Measurements from ENCODE around the gene KLHL14.

KLHL14 gene

GRCh38 chr18:32749809-32750208 is 23.0 kb downstream of the KLHL14 start:
- H3K4me2 ChIP-seq (ENCODE audit: low read length) = peak overlapping the region; percentile 35
- no peak overlapping the region for H3K4me3 ChIP-seq (ENCODE audit: low read length)
- peak overlapping the region; percentile 29; the same call in 1 of the 2 replicates for H3K27ac ChIP-seq (ENCODE audit: low read length)
- H3K9ac ChIP-seq (ENCODE audit: low read length) = 0 out of 2 replicates have a peak overlapping the region, but pooled peaks have one; percentile 1
- H2AFZ ChIP-seq (ENCODE audit: low read depth, low read length) = no peak overlapping the region
- peaks cover 51% of the 10 kb centered on the region for H3K36me3 ChIP-seq (replicated peaks; ENCODE audit: low read depth, low read length)
- H4K20me1 ChIP-seq (ENCODE audit: insufficient read depth, low read length) = peaks cover 82% of the 10 kb centered on the region
- peaks cover 100% of the 10 kb centered on the region for H3K79me2 ChIP-seq (ENCODE audit: low read length)
- peaks cover 26% of the 10 kb centered on the region for H3K4me1 ChIP-seq (ENCODE audit: low read length)
- TF ChIP-seq, protein P1, sequence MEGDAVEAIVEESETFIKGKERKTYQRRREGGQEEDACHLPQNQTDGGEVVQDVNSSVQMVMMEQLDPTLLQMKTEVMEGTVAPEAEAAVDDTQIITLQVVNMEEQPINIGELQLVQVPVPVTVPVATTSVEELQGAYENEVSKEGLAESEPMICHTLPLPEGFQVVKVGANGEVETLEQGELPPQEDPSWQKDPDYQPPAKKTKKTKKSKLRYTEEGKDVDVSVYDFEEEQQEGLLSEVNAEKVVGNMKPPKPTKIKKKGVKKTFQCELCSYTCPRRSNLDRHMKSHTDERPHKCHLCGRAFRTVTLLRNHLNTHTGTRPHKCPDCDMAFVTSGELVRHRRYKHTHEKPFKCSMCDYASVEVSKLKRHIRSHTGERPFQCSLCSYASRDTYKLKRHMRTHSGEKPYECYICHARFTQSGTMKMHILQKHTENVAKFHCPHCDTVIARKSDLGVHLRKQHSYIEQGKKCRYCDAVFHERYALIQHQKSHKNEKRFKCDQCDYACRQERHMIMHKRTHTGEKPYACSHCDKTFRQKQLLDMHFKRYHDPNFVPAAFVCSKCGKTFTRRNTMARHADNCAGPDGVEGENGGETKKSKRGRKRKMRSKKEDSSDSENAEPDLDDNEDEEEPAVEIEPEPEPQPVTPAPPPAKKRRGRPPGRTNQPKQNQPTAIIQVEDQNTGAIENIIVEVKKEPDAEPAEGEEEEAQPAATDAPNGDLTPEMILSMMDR (IDR thresholded peaks at IDR 0.05; ENCODE audit: low read depth, low read length) = no peak
- no peak for TF ChIP-seq EZH2phosphoT487 (IDR thresholded peaks at IDR 0.05; ENCODE audit: low read depth)
- H3K27me3 ChIP-seq (ENCODE audit: low read depth, low read length) = no peaks in the 10 kb centered on the region
- H3K9me3 ChIP-seq (ENCODE audit: insufficient read depth, low read length) = no peaks in the 10 kb centered on the region

DNA sequence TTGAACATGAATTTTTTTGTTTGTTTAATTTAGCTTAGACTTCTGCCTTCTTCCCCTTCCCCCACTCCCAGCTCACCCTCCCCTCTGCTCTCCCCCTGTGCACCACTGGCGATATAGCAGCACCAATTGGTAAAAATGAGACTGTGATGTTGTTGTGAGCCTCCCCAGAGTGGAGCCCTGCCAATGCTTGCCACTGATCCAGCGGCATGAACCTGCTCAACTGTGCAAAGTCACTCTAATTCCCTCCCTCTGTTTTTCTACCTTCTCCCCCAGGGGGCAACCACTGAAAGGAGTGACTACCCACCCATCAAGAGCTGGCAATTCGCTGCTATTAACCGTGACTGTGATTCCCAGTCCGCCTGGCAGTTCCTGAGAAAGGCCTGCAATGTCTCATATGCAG is 30.2 kb downstream of the KLHL14 start:
- Histone ChIP-seq H3K4me1 (ENCODE audit: low read length) (peaks cover 14% of the 10 kb centered on the region), H3K4me2 (ENCODE audit: low read length) (no peak overlapping the region), H3K9ac (ENCODE audit: low read length) (no peak overlapping the region), H3K9me3 (ENCODE audit: insufficient read depth, low read length) (no peaks in the 10 kb centered on the region), H3K4me3 (ENCODE audit: low read length) (no peak overlapping the region), H3K27ac (ENCODE audit: low read length) (no peak overlapping the region), H4K20me1 (ENCODE audit: insufficient read depth, low read length) (peaks cover 93% of the 10 kb centered on the region), H3K79me2 (ENCODE audit: low read length) (peaks cover 94% of the 10 kb centered on the region), H3K36me3 (replicated peaks; ENCODE audit: low read depth, low read length) (peaks cover 72% of the 10 kb centered on the region), H2AFZ (ENCODE audit: low read depth, low read length) (no peak overlapping the region), H3K27me3 (ENCODE audit: low read depth, low read length) (no peaks in the 10 kb centered on the region)
- TF ChIP-seq, protein P1 (IDR thresholded peaks at IDR 0.05; ENCODE audit: low read depth, low read length) = no peak
- no peak for TF ChIP-seq EZH2phosphoT487 (IDR thresholded peaks at IDR 0.05; ENCODE audit: low read depth)

DNA sequence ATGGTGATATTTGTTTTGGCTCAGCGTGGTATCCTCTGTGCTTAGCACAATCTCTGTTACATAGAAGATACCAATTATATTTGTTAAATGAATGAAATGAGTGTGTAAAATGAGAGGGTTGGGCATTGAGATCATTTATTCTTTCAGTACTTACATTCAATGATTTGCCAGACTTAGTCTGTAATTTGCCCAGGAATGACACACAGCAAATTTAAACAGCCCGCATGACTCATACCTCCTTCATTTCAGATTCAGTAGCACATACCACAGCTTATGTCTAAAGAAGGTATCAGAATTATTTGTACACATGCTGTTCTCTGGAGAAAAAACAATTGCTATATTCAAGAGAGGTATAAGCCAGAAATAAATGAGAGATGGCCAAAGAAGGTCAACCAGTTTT is 37.0 kb downstream of the KLHL14 start:
- TF ChIP-seq EZH2phosphoT487 (IDR thresholded peaks at IDR 0.05; ENCODE audit: low read depth) = no peak
- TF ChIP-seq, protein P1 (IDR thresholded peaks at IDR 0.05; ENCODE audit: low read depth, low read length) = no peak
- H3K4me2 ChIP-seq (ENCODE audit: low read length) = no peak overlapping the region
- no peaks in the 10 kb centered on the region for H3K27me3 ChIP-seq (ENCODE audit: low read depth, low read length)
- H3K9ac ChIP-seq (ENCODE audit: low read length) = no peak overlapping the region
- no peak overlapping the region for H2AFZ ChIP-seq (ENCODE audit: low read depth, low read length)
- H3K4me1 ChIP-seq (ENCODE audit: low read length) = peaks cover 32% of the 10 kb centered on the region
- H3K4me3 ChIP-seq (ENCODE audit: low read length) = no peak overlapping the region
- H3K79me2 ChIP-seq (ENCODE audit: low read length) = peaks cover 98% of the 10 kb centered on the region
- H4K20me1 ChIP-seq (ENCODE audit: insufficient read depth, low read length) = peaks cover 96% of the 10 kb centered on the region
- peaks cover 75% of the 10 kb centered on the region for H3K36me3 ChIP-seq (replicated peaks; ENCODE audit: low read depth, low read length)
- no peak overlapping the region for H3K27ac ChIP-seq (ENCODE audit: low read length)
- no peaks in the 10 kb centered on the region for H3K9me3 ChIP-seq (ENCODE audit: insufficient read depth, low read length)

DNA sequence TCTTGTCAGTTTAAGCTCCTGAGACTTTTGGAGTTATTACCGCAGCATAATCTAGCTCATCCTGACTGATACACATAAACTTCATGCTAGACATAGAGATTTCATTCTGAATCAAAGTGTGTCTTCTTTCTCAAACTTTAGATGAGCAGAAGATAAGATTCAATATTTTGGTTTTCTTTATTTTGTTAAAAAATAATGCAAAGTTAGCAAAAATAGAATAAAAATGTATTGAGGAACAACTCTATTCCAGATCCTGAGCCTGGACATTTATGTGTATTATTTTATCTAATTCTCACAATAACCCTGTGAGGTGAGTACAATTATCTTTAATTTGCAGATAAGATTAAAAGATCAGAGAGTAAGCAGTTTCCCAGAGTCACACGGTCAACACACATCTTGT is 38.4 kb downstream of the KLHL14 start:
- H3K79me2 ChIP-seq (ENCODE audit: low read length) = peaks cover 98% of the 10 kb centered on the region
- TF ChIP-seq, protein P1 (IDR thresholded peaks at IDR 0.05; ENCODE audit: low read depth, low read length) = no peak
- TF ChIP-seq EZH2phosphoT487 (IDR thresholded peaks at IDR 0.05; ENCODE audit: low read depth) = no peak
- H3K9ac ChIP-seq (ENCODE audit: low read length) = no peak overlapping the region
- no peak overlapping the region for H3K4me3 ChIP-seq (ENCODE audit: low read length)
- no peaks in the 10 kb centered on the region for H3K27me3 ChIP-seq (ENCODE audit: low read depth, low read length)
- peaks cover 95% of the 10 kb centered on the region for H4K20me1 ChIP-seq (ENCODE audit: insufficient read depth, low read length)
- H3K4me2 ChIP-seq (ENCODE audit: low read length) = no peak overlapping the region
- no peak overlapping the region for H2AFZ ChIP-seq (ENCODE audit: low read depth, low read length)
- H3K9me3 ChIP-seq (ENCODE audit: insufficient read depth, low read length) = no peaks in the 10 kb centered on the region
- H3K27ac ChIP-seq (ENCODE audit: low read length) = no peak overlapping the region
- peaks cover 43% of the 10 kb centered on the region for H3K4me1 ChIP-seq (ENCODE audit: low read length)
- H3K36me3 ChIP-seq (replicated peaks; ENCODE audit: low read depth, low read length) = peaks cover 74% of the 10 kb centered on the region

Data from OCI-LY3 (cell line).